ENCODE data around the gene CCDC191.

The CCDC191 gene

GRCh38 chr3:113979916-113980315 lies 76.4 kb downstream of the CCDC191 start:
- no peak for DNase-seq
- Histone ChIP-seq H3K9me3 (ENCODE audit: control insufficient read depth, low read length) (no peaks in the 10 kb centered on the region), H3K27ac (ENCODE audit: insufficient read depth, low read length, poor library complexity, severe bottlenecking) (no peak overlapping the region), H3K36me3 (ENCODE audit: control insufficient read depth, insufficient read depth, low read length) (peaks cover 8% of the 10 kb centered on the region), H3K4me1 (ENCODE audit: control insufficient read depth, insufficient read depth, low read length, poor library complexity, severe bottlenecking) (no peaks in the 10 kb centered on the region), H3K27me3 (replicated peaks; ENCODE audit: control insufficient read depth, insufficient read depth, low read length, poor library complexity, severe bottlenecking) (no peaks in the 10 kb centered on the region), H3K4me3 (ENCODE audit: insufficient read depth, low read depth, low read length, poor library complexity, severe bottlenecking) (no peak overlapping the region)

DNA sequence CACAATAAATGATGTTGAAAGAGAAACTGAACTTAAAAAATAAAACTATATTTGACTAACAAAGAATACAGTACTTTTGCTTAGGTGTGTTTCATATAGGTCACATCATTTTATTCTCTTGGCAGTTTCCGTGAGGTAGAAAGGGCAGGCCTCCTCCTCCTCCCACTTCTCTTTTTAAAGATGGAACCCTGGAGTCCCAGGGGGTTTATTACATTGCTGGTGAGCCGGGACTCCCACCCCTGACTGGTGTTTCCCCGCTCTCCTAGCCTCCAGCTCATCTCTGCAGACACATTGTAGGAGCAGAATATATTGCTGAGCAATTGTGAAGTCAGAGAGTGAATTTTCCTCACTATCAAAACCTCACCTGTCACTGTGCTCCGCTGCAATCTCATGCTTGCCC lies 78.5 kb downstream of the CCDC191 start:
- Histone ChIP-seq H3K4me1 (ENCODE audit: control insufficient read depth, insufficient read depth, low read length, poor library complexity, severe bottlenecking) (no peaks in the 10 kb centered on the region), H3K36me3 (ENCODE audit: control insufficient read depth, insufficient read depth, low read length) (peaks cover 8% of the 10 kb centered on the region), H3K9me3 (ENCODE audit: control insufficient read depth, low read length) (no peaks in the 10 kb centered on the region), H3K27ac (ENCODE audit: insufficient read depth, low read length, poor library complexity, severe bottlenecking) (no peak overlapping the region), H3K4me3 (ENCODE audit: insufficient read depth, low read depth, low read length, poor library complexity, severe bottlenecking) (no peak overlapping the region), H3K27me3 (replicated peaks; ENCODE audit: control insufficient read depth, insufficient read depth, low read length, poor library complexity, severe bottlenecking) (no peaks in the 10 kb centered on the region)
- DNase-seq, result no peak

GRCh38 chr3:113968986-113969385 lies 87.3 kb downstream of the CCDC191 start:
- Histone ChIP-seq H3K4me3 (ENCODE audit: insufficient read depth, low read depth, low read length, poor library complexity, severe bottlenecking) (no peak overlapping the region), H3K36me3 (ENCODE audit: control insufficient read depth, insufficient read depth, low read length) (no peaks in the 10 kb centered on the region), H3K4me1 (ENCODE audit: control insufficient read depth, insufficient read depth, low read length, poor library complexity, severe bottlenecking) (no peaks in the 10 kb centered on the region), H3K27ac (ENCODE audit: insufficient read depth, low read length, poor library complexity, severe bottlenecking) (no peak overlapping the region), H3K27me3 (replicated peaks; ENCODE audit: control insufficient read depth, insufficient read depth, low read length, poor library complexity, severe bottlenecking) (no peaks in the 10 kb centered on the region), H3K9me3 (ENCODE audit: control insufficient read depth, low read length) (no peaks in the 10 kb centered on the region)
- DNase-seq, result no peak

DNA sequence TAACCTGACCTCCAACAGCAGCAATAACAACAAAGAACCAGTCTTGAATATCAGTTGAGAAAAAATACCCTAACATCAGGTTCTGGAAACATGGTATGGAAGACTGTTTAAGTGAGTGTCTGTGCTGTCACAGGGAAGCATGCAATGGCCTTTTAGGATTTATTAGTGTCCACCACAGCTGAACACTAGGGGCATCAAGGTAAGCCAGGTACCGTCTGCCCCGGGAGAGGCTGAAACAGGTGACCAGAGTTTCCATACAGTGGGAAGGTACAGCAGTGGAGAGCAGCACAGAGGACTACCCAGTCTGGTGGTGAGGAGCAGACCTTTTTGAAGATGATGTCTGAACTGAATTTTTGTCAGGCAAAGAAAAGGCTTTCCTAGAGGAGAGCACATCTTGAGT lies 90.2 kb downstream of the CCDC191 start:
- Histone ChIP-seq H3K4me3 (ENCODE audit: insufficient read depth, low read depth, low read length, poor library complexity, severe bottlenecking) (no peak overlapping the region), H3K36me3 (ENCODE audit: control insufficient read depth, insufficient read depth, low read length) (no peaks in the 10 kb centered on the region), H3K27me3 (replicated peaks; ENCODE audit: control insufficient read depth, insufficient read depth, low read length, poor library complexity, severe bottlenecking) (no peaks in the 10 kb centered on the region), H3K9me3 (ENCODE audit: control insufficient read depth, low read length) (no peaks in the 10 kb centered on the region), H3K27ac (ENCODE audit: insufficient read depth, low read length, poor library complexity, severe bottlenecking) (no peak overlapping the region), H3K4me1 (ENCODE audit: control insufficient read depth, insufficient read depth, low read length, poor library complexity, severe bottlenecking) (no peaks in the 10 kb centered on the region)
- DNase-seq, result no peak

DNA sequence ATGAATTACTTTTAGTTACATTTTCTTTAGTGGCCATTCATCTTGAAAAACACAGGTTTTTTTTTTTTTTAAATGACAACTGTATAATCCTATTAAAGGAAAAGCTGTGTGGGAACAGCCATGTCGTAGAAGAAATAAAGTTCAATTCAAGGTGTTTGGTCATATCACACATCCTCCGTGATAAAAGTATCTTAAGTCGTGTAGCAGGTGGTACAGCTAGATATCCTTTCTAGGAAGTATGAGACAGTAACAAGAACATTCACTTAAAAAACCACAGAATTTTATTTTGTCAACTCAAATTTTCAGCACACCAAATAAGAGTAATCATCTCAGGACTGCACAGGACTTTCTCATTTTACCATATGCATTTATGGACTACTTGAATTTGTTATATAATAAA lies 92.4 kb downstream of the CCDC191 start:
- no peak overlapping the region for H3K27ac ChIP-seq (ENCODE audit: insufficient read depth, low read length, poor library complexity, severe bottlenecking)
- no peaks in the 10 kb centered on the region for H3K27me3 ChIP-seq (replicated peaks; ENCODE audit: control insufficient read depth, insufficient read depth, low read length, poor library complexity, severe bottlenecking)
- H3K4me3 ChIP-seq (ENCODE audit: insufficient read depth, low read depth, low read length, poor library complexity, severe bottlenecking), result no peak overlapping the region
- H3K36me3 ChIP-seq (ENCODE audit: control insufficient read depth, insufficient read depth, low read length), result no peaks in the 10 kb centered on the region
- no peak for DNase-seq
- no peaks in the 10 kb centered on the region for H3K4me1 ChIP-seq (ENCODE audit: control insufficient read depth, insufficient read depth, low read length, poor library complexity, severe bottlenecking)
- no peaks in the 10 kb centered on the region for H3K9me3 ChIP-seq (ENCODE audit: control insufficient read depth, low read length)

DNA sequence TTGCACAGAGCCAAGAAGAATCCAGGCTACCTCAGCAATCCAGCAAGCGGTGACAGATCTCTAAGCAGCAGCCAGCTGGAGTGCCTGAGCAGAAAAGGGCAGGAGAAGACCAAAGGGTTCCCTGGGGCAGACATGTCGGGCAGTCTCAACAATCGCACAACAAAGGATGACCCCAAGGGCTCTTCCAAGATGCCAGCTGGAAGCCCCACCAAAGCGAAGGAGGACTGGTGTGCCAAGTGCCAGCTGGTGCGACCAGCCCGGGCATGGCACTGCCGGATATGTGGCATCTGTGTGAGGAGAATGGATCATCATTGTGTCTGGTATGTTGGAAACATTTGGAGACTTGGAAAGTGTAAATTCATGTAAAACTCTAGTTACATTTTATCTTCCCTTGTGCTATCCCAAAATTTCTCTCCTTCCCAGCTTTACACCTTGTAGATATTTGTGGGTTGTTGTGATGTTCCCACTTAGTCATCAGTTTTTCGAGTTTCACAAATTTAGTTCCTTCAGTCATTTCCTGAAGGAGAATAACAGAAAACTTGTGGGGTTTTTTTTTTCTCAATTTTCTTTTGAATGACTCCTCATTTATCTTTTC lies 102.1 kb downstream of the CCDC191 start:
- no peaks in the 10 kb centered on the region for H3K27me3 ChIP-seq (replicated peaks; ENCODE audit: control insufficient read depth, insufficient read depth, low read length, poor library complexity, severe bottlenecking)
- H3K4me1 ChIP-seq (ENCODE audit: control insufficient read depth, insufficient read depth, low read length, poor library complexity, severe bottlenecking), result peaks cover 3% of the 10 kb centered on the region
- no peak overlapping the region for H3K4me3 ChIP-seq (ENCODE audit: insufficient read depth, low read depth, low read length, poor library complexity, severe bottlenecking)
- no peak overlapping the region for H3K27ac ChIP-seq (ENCODE audit: insufficient read depth, low read length, poor library complexity, severe bottlenecking)
- DNase-seq, result no peak
- no peaks in the 10 kb centered on the region for H3K9me3 ChIP-seq (ENCODE audit: control insufficient read depth, low read length)
- H3K36me3 ChIP-seq (ENCODE audit: control insufficient read depth, insufficient read depth, low read length), result no peaks in the 10 kb centered on the region

GRCh38 chr3:113953677-113954076 lies 102.6 kb downstream of the CCDC191 start:
- Histone ChIP-seq H3K4me3 (ENCODE audit: insufficient read depth, low read depth, low read length, poor library complexity, severe bottlenecking) (no peak overlapping the region), H3K36me3 (ENCODE audit: control insufficient read depth, insufficient read depth, low read length) (no peaks in the 10 kb centered on the region), H3K9me3 (ENCODE audit: control insufficient read depth, low read length) (no peaks in the 10 kb centered on the region), H3K27me3 (replicated peaks; ENCODE audit: control insufficient read depth, insufficient read depth, low read length, poor library complexity, severe bottlenecking) (no peaks in the 10 kb centered on the region), H3K27ac (ENCODE audit: insufficient read depth, low read length, poor library complexity, severe bottlenecking) (no peak overlapping the region), H3K4me1 (ENCODE audit: control insufficient read depth, insufficient read depth, low read length, poor library complexity, severe bottlenecking) (peaks cover 7% of the 10 kb centered on the region)
- no peak for DNase-seq

DNA sequence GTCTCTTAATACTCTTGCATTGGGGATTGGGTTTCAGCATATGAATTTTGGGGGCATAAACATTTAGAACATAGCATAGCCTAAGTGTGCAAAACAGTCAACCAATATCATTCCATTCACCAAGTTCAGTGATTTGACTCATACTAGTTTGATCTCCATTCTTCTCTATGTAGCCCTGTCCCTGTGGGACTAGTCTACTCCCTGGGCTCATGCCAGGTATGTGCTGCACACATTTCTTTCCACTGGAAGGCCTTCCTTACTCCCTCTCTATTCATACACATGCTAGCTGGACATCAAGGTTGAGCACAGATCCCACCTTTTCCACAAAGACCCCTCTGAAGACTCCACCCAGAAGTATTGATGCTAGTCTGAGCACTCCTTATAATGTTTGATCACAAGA lies 103.4 kb downstream of the CCDC191 start:
- Histone ChIP-seq H3K4me1 (ENCODE audit: control insufficient read depth, insufficient read depth, low read length, poor library complexity, severe bottlenecking) (peaks cover 14% of the 10 kb centered on the region), H3K9me3 (ENCODE audit: control insufficient read depth, low read length) (no peaks in the 10 kb centered on the region), H3K27ac (ENCODE audit: insufficient read depth, low read length, poor library complexity, severe bottlenecking) (no peak overlapping the region), H3K27me3 (replicated peaks; ENCODE audit: control insufficient read depth, insufficient read depth, low read length, poor library complexity, severe bottlenecking) (no peaks in the 10 kb centered on the region), H3K4me3 (ENCODE audit: insufficient read depth, low read depth, low read length, poor library complexity, severe bottlenecking) (no peak overlapping the region), H3K36me3 (ENCODE audit: control insufficient read depth, insufficient read depth, low read length) (no peaks in the 10 kb centered on the region)
- no peak for DNase-seq

GRCh38 chr3:113948015-113948917 lies 108.1 kb downstream of the CCDC191 start:
- DNase-seq, result peak; percentile 5 to 27 (median 9)
- Histone ChIP-seq H3K27ac (ENCODE audit: insufficient read depth, low read length, poor library complexity, severe bottlenecking) (peak overlapping the region; percentile 20), H3K9me3 (ENCODE audit: control insufficient read depth, low read length) (no peaks in the 10 kb centered on the region), H3K4me3 (ENCODE audit: insufficient read depth, low read depth, low read length, poor library complexity, severe bottlenecking) (peak overlapping the region; percentile 80), H3K4me1 (ENCODE audit: control insufficient read depth, insufficient read depth, low read length, poor library complexity, severe bottlenecking) (peaks cover 11% of the 10 kb centered on the region), H3K27me3 (replicated peaks; ENCODE audit: control insufficient read depth, insufficient read depth, low read length, poor library complexity, severe bottlenecking) (no peaks in the 10 kb centered on the region), H3K36me3 (ENCODE audit: control insufficient read depth, insufficient read depth, low read length) (no peaks in the 10 kb centered on the region)

DNA sequence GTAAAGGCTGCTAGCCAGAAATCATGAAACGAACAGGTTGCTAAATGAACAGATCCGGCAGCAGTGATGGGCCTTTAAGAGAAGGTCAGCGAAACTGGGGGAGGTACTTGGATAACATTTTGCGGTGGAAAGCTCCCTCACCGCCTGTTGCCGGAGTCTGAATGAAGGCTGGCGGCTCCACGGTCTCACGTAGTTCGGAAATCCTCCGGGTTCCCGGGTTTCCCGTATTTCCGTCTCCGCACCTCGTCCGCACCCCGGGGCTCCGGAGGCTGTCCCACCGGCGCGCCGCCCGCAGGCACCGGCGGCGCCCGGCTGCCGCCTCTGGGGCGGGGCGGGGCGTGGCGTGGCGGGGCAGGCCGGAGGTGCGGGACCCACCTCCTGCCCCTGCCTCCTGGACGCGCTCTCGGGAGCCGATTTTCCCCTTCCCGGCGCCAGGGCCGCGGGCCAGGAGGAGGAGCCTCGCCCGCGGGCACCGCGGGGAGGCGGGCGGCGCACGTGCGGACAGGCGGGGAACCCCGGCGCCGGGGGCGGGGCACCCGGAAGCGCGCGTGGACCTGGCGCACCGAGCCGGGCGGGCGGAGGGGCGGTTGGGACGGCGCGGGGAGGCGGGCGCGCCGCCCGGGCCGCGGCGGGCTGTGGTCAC lies 108.8 kb downstream of the CCDC191 start, which contains the start of gene ZDHHC23:
Gene ZDHHC23, plus strand, starts transcription at position 642 of the 643 bp plus-strand sequence. CDS start 790 bp downstream, outside the sequence.
- peak within 1 kb of the TSS; percentile 80 for H3K4me3 ChIP-seq (ENCODE audit: insufficient read depth, low read depth, low read length, poor library complexity, severe bottlenecking)

More for the DNA sequence above, 108.8 kb downstream of the CCDC191 start, which contains the start of gene ZDHHC23:
- no peaks in the 10 kb centered on the region for H3K27me3 ChIP-seq (replicated peaks; ENCODE audit: control insufficient read depth, insufficient read depth, low read length, poor library complexity, severe bottlenecking)
- peaks cover 11% of the 10 kb centered on the region for H3K4me1 ChIP-seq (ENCODE audit: control insufficient read depth, insufficient read depth, low read length, poor library complexity, severe bottlenecking)
- H3K36me3 ChIP-seq (ENCODE audit: control insufficient read depth, insufficient read depth, low read length), result no peaks in the 10 kb centered on the region
- no peaks in the 10 kb centered on the region for H3K9me3 ChIP-seq (ENCODE audit: control insufficient read depth, low read length)
- peak; percentile 67 to 72 (median 67) for DNase-seq
- H3K27ac ChIP-seq (ENCODE audit: insufficient read depth, low read length, poor library complexity, severe bottlenecking), result peak within 1 kb of the TSS; percentile 20

Data from effector memory CD4-positive, alpha-beta T cell (primary cell).